ENCODE data around the gene HIBCH.

HIBCH gene

GRCh38 chr2:190217616-190218015 is 102.0 kb downstream of the HIBCH start:
- peaks cover 5 to 6% of the 10 kb centered on the region in 2 donors for H3K36me3 ChIP-seq (ENCODE audit: control insufficient read depth in 2 of 2, insufficient read depth in 2 of 2, low read length in 2 of 2)
- no peaks in the 10 kb centered on the region for H3K27me3 ChIP-seq (ENCODE audit: control insufficient read depth in 2 of 2, insufficient read depth in 2 of 2, low read length in 2 of 2)
- no peaks in the 10 kb centered on the region for H3K9me3 ChIP-seq (ENCODE audit: control insufficient read depth in 2 of 2, low read length in 2 of 2)
- H3K9ac ChIP-seq (ENCODE audit: low read depth in 1 of 2, low read length in 2 of 2) = no peak overlapping the region
- peaks cover 0 to 12% of the 10 kb centered on the region in 2 donors for H3K4me1 ChIP-seq (ENCODE audit: control insufficient read depth in 2 of 2, insufficient read depth in 2 of 2, low read length in 2 of 2)
- no peak overlapping the region for H3K4me3 ChIP-seq (ENCODE audit: low read length in 2 of 2)
- no peak overlapping the region for H3K27ac ChIP-seq (ENCODE audit: low read depth in 2 of 2, low read length in 2 of 2)

- Histone ChIP-seq H3K4me1 (ENCODE audit: control insufficient read depth in 2 of 2, insufficient read depth in 2 of 2, low read length in 2 of 2) (peaks cover 0 to 9% of the 10 kb centered on the region in 2 donors), H3K27me3 (ENCODE audit: control insufficient read depth in 2 of 2, insufficient read depth in 2 of 2, low read length in 2 of 2) (no peaks in the 10 kb centered on the region), H3K36me3 (ENCODE audit: control insufficient read depth in 2 of 2, insufficient read depth in 2 of 2, low read length in 2 of 2) (peaks cover 8% of the 10 kb centered on the region in 2 donors), H3K4me3 (ENCODE audit: low read length in 2 of 2) (no peak overlapping the region), H3K27ac (ENCODE audit: low read depth in 2 of 2, low read length in 2 of 2) (no peak overlapping the region), H3K9me3 (ENCODE audit: control insufficient read depth in 2 of 2, low read length in 2 of 2) (no peaks in the 10 kb centered on the region), H3K9ac (ENCODE audit: low read depth in 1 of 2, low read length in 2 of 2) (no peak overlapping the region)
These were observed 102.8 kb downstream of the HIBCH start for GRCh38 chr2:190216829-190217228.

- no peak overlapping the region for H3K4me3 ChIP-seq (ENCODE audit: low read length in 2 of 2)
- H3K27me3 ChIP-seq (ENCODE audit: control insufficient read depth in 2 of 2, insufficient read depth in 2 of 2, low read length in 2 of 2) = no peaks in the 10 kb centered on the region
- peaks cover 9% of the 10 kb centered on the region in 2 donors for H3K36me3 ChIP-seq (ENCODE audit: control insufficient read depth in 2 of 2, insufficient read depth in 2 of 2, low read length in 2 of 2)
- no peaks in the 10 kb centered on the region for H3K4me1 ChIP-seq (ENCODE audit: control insufficient read depth in 2 of 2, insufficient read depth in 2 of 2, low read length in 2 of 2)
- H3K27ac ChIP-seq (ENCODE audit: low read depth in 2 of 2, low read length in 2 of 2) = no peak overlapping the region
- H3K9me3 ChIP-seq (ENCODE audit: control insufficient read depth in 2 of 2, low read length in 2 of 2) = no peaks in the 10 kb centered on the region
- H3K9ac ChIP-seq (ENCODE audit: low read depth in 1 of 2, low read length in 2 of 2) = no peak overlapping the region
These were observed 104.0 kb downstream of the HIBCH start for GRCh38 chr2:190215620-190216019.

DNA sequence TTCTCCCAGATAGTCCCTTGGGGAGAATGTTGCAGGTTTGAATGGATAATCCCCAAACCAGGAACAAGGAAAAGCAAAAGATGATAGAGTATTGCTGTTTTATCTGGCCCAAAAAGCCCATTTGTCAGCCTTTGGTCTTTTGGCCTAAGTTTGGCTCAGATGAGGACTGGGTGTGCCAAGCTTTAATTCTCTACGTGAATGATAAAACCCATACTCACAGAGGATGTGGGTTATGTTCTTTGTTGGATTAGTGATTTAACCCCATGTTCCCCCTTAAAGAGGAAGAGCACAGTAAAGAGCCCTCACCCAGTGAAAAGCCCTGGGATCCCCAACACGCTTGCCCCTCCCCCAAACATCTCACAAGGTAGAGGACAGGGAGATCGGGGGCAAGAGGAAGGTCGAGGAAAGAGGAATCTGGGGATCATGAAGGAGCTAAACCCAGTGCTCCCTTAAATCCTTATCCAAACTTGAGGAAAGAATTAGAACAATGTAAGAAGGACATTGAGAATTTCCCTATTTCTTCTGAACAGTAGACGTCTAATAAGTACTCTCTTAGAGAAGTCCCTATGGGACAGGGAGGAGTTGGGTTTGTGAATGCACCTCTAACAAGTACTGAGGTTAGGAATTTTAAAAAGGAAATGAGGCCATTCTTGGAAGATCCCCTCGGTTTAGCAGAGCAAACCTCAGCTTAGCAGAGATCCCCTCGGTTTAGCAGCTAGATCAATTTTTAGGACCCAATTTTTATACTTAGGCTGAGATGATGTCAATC is 105.0 kb downstream of the HIBCH start:
- Histone ChIP-seq H3K36me3 (ENCODE audit: control insufficient read depth in 2 of 2, insufficient read depth in 2 of 2, low read length in 2 of 2) (peaks cover 4 to 9% of the 10 kb centered on the region in 2 donors), H3K27me3 (ENCODE audit: control insufficient read depth in 2 of 2, insufficient read depth in 2 of 2, low read length in 2 of 2) (no peaks in the 10 kb centered on the region), H3K27ac (ENCODE audit: low read depth in 2 of 2, low read length in 2 of 2) (no peak overlapping the region), H3K9me3 (ENCODE audit: control insufficient read depth in 2 of 2, low read length in 2 of 2) (no peaks in the 10 kb centered on the region), H3K9ac (ENCODE audit: low read depth in 1 of 2, low read length in 2 of 2) (no peak overlapping the region), H3K4me3 (ENCODE audit: low read length in 2 of 2) (no peak overlapping the region), H3K4me1 (ENCODE audit: control insufficient read depth in 2 of 2, insufficient read depth in 2 of 2, low read length in 2 of 2) (no peaks in the 10 kb centered on the region)

GRCh38 chr2:190213441-190214335 is 105.9 kb downstream of the HIBCH start:
- Histone ChIP-seq H3K4me3 (ENCODE audit: low read length in 2 of 2) (no peak overlapping the region), H3K27me3 (ENCODE audit: control insufficient read depth in 2 of 2, insufficient read depth in 2 of 2, low read length in 2 of 2) (no peaks in the 10 kb centered on the region), H3K27ac (ENCODE audit: low read depth in 2 of 2, low read length in 2 of 2) (no peak overlapping the region), H3K4me1 (ENCODE audit: control insufficient read depth in 2 of 2, insufficient read depth in 2 of 2, low read length in 2 of 2) (no peaks in the 10 kb centered on the region), H3K9ac (ENCODE audit: low read depth in 1 of 2, low read length in 2 of 2) (no peak overlapping the region), H3K36me3 (ENCODE audit: control insufficient read depth in 2 of 2, insufficient read depth in 2 of 2, low read length in 2 of 2) (peaks cover 4 to 6% of the 10 kb centered on the region in 2 donors), H3K9me3 (ENCODE audit: control insufficient read depth in 2 of 2, low read length in 2 of 2) (no peaks in the 10 kb centered on the region)

DNA sequence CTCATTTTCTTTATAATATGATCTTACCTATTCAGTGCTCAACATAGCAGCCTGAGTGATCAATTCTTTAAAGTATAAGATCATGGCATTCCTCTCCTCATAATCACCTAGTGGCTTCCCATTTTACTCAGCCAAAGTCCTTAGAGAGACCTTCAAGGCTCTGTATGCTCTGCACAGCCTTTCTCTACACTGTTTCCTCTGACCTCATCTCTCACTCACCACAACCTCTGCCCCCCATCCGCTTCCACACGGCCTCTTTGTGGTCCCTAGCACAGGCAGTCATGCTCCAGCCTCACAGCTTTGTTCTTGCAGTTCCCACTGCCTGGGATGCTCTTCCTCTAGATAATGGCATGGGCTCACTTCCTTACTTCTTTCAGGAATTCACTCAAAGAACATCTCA is 109.2 kb downstream of the HIBCH start:
- no peaks in the 10 kb centered on the region for H3K9me3 ChIP-seq (ENCODE audit: control insufficient read depth in 2 of 2, low read length in 2 of 2)
- H3K4me1 ChIP-seq (ENCODE audit: control insufficient read depth in 2 of 2, insufficient read depth in 2 of 2, low read length in 2 of 2) = no peaks in the 10 kb centered on the region
- H3K27ac ChIP-seq (ENCODE audit: low read depth in 2 of 2, low read length in 2 of 2) = no peak overlapping the region
- H3K36me3 ChIP-seq (ENCODE audit: control insufficient read depth in 2 of 2, insufficient read depth in 2 of 2, low read length in 2 of 2) = peaks cover 4 to 6% of the 10 kb centered on the region in 2 donors
- no peak overlapping the region for H3K9ac ChIP-seq (ENCODE audit: low read depth in 1 of 2, low read length in 2 of 2)
- H3K27me3 ChIP-seq (ENCODE audit: control insufficient read depth in 2 of 2, insufficient read depth in 2 of 2, low read length in 2 of 2) = no peaks in the 10 kb centered on the region
- H3K4me3 ChIP-seq (ENCODE audit: low read length in 2 of 2) = no peak overlapping the region

GRCh38 chr2:190209559-190209958 is 110.1 kb downstream of the HIBCH start:
- Histone ChIP-seq H3K4me1 (ENCODE audit: control insufficient read depth in 2 of 2, insufficient read depth in 2 of 2, low read length in 2 of 2) (no peaks in the 10 kb centered on the region), H3K9ac (ENCODE audit: low read depth in 1 of 2, low read length in 2 of 2) (no peak overlapping the region), H3K4me3 (ENCODE audit: low read length in 2 of 2) (no peak overlapping the region), H3K36me3 (ENCODE audit: control insufficient read depth in 2 of 2, insufficient read depth in 2 of 2, low read length in 2 of 2) (peaks cover 4 to 6% of the 10 kb centered on the region in 2 donors), H3K27ac (ENCODE audit: low read depth in 2 of 2, low read length in 2 of 2) (no peak overlapping the region), H3K9me3 (ENCODE audit: control insufficient read depth in 2 of 2, low read length in 2 of 2) (no peaks in the 10 kb centered on the region), H3K27me3 (ENCODE audit: control insufficient read depth in 2 of 2, insufficient read depth in 2 of 2, low read length in 2 of 2) (no peaks in the 10 kb centered on the region)

DNA sequence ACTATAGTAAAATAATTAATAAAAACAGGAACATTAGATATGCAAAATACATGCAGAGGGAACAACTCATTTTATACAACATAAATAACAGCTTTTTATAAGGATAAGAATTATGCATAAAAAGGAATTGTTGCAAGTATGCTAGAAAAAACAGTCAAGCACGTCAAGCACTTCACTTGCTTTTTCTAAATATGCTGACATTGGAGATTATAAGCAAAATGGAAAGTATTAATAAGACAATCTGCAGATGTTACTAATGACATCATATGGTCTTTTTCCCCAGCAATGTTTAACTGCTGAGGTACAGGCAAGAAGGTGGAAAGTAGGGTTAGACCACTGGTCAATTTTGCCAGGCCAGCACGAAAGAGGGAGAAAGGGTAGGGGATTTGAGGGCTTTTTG is 111.7 kb downstream of the HIBCH start:
- Histone ChIP-seq H3K27me3 (ENCODE audit: control insufficient read depth in 2 of 2, insufficient read depth in 2 of 2, low read length in 2 of 2) (no peaks in the 10 kb centered on the region), H3K4me1 (ENCODE audit: control insufficient read depth in 2 of 2, insufficient read depth in 2 of 2, low read length in 2 of 2) (no peaks in the 10 kb centered on the region), H3K4me3 (ENCODE audit: low read length in 2 of 2) (no peak overlapping the region), H3K27ac (ENCODE audit: low read depth in 2 of 2, low read length in 2 of 2) (no peak overlapping the region), H3K9me3 (ENCODE audit: control insufficient read depth in 2 of 2, low read length in 2 of 2) (no peaks in the 10 kb centered on the region), H3K36me3 (ENCODE audit: control insufficient read depth in 2 of 2, insufficient read depth in 2 of 2, low read length in 2 of 2) (peaks cover 4 to 6% of the 10 kb centered on the region in 2 donors), H3K9ac (ENCODE audit: low read depth in 1 of 2, low read length in 2 of 2) (no peak overlapping the region)

GRCh38 chr2:190205657-190206056 is 114.0 kb downstream of the HIBCH start:
- Histone ChIP-seq H3K36me3 (ENCODE audit: control insufficient read depth in 2 of 2, insufficient read depth in 2 of 2, low read length in 2 of 2) (no peaks in the 10 kb centered on the region), H3K27ac (ENCODE audit: low read depth in 2 of 2, low read length in 2 of 2) (no peak overlapping the region), H3K9ac (ENCODE audit: low read depth in 1 of 2, low read length in 2 of 2) (no peak overlapping the region), H3K4me3 (ENCODE audit: low read length in 2 of 2) (no peak overlapping the region), H3K4me1 (ENCODE audit: control insufficient read depth in 2 of 2, insufficient read depth in 2 of 2, low read length in 2 of 2) (no peaks in the 10 kb centered on the region), H3K9me3 (ENCODE audit: control insufficient read depth in 2 of 2, low read length in 2 of 2) (no peaks in the 10 kb centered on the region), H3K27me3 (ENCODE audit: control insufficient read depth in 2 of 2, insufficient read depth in 2 of 2, low read length in 2 of 2) (no peaks in the 10 kb centered on the region)

DNA sequence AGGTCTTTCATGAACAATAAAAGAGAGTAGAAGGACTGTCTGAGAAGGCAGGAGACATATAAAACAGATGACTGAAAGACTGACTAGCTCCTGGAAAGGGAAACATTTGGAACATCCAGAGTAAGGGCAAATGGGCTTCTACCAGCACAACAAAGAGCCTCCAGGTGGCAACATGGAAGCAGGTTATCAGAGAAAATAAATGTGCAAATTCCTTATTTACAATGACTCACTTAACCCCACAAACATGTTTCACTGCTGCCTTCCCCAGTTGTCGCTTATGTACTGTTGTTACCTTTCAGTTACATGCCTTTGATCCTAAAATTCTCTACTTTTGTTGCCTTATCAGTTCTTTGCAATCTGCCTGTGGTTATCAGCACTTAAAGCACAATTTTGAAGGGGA is 117.0 kb downstream of the HIBCH start:
- Histone ChIP-seq H3K36me3 (ENCODE audit: control insufficient read depth in 2 of 2, insufficient read depth in 2 of 2, low read length in 2 of 2) (peaks cover 7 to 9% of the 10 kb centered on the region in 2 donors), H3K27ac (ENCODE audit: low read depth in 2 of 2, low read length in 2 of 2) (peak overlapping the region; percentile 10 to 25), H3K4me1 (ENCODE audit: control insufficient read depth in 2 of 2, insufficient read depth in 2 of 2, low read length in 2 of 2) (peaks cover 0 to 3% of the 10 kb centered on the region in 2 donors), H3K9me3 (ENCODE audit: control insufficient read depth in 2 of 2, low read length in 2 of 2) (no peaks in the 10 kb centered on the region), H3K9ac (ENCODE audit: low read depth in 1 of 2, low read length in 2 of 2) (no peak overlapping the region), H3K27me3 (ENCODE audit: control insufficient read depth in 2 of 2, insufficient read depth in 2 of 2, low read length in 2 of 2) (no peaks in the 10 kb centered on the region), H3K4me3 (ENCODE audit: low read length in 2 of 2) (no peak overlapping the region)
